ENCODE measurements around the gene ST6GALNAC4. TPM values are rescaled to one million over a fixed set of nuclear protein-coding genes. Genes with fewer than 3 reads are reported as not detected.

Gene ST6GALNAC4
- total and polyA plus RNA-seq, 10 of the 15 experiments (the other 5 are each of a cell fraction or from before 2014, with no cell fraction given) = 4.2 to 63.2 (median 35.2) TPM

- no peak for TF ChIP-seq EZH2 (IDR thresholded peaks at IDR 0.05; ENCODE audit: borderline replicate concordance, control insufficient read depth, low read depth, low read length)
These were observed 49.1 kb upstream of the ST6GALNAC4 start (continued) for GRCh38 chr9:127965953-127966352.

- ChIA-PET POLR2A (interaction anchor here (0.6 kb wide), 1 partner anchor 1025 kb away, joined by 6 read pairs; no protein-coding TSS in a partner anchor), CTCF (interaction anchor here (0.6 to 1.1 kb wide), 2 partner anchors 16 to 21 kb away, joined by 3 read pairs; no protein-coding TSS in a partner anchor), SMC1A (ENCODE audit: uncharacterized antibody, unreplicated experiment) (no interaction called here), RAD21 (ENCODE audit: unreplicated experiment) (no interaction called here)
- no peak overlapping the region for H3K4me2 ChIP-seq (ENCODE audit: control insufficient read depth, insufficient read depth)
- H3K4me3 ChIP-seq = no peak overlapping the region
- ATAC-seq = no peak
- 76% methylated on average over 19 of the region's 19 CpGs for WGBS (ENCODE audit: insufficient coverage, insufficient replicate concordance, low lambda C conversion rate, missing lambda C conversion rate)
- peaks cover 0 to 2% of the 10 kb centered on the region in 2 experiments; a peak in 3 of 4 replicates for H3K36me3 ChIP-seq (ENCODE audit: control insufficient read depth in 2 of 2, insufficient read depth in 2 of 2, low read length in 1 of 2)
- no peak overlapping the region for H2AFZ ChIP-seq (ENCODE audit: control insufficient read depth, low read depth, low read length)
- no peak for FAIRE-seq
- intact Hi-C loops (cut with micrococcal nuclease; ENCODE audit: unreplicated experiment) = no loop called here
- H3K27ac ChIP-seq (ENCODE audit: control insufficient read depth, insufficient read depth) = no peak overlapping the region
- in situ Hi-C loops (cut with MboI) = loop anchor here (10.0 kb wide), 1 partner anchor 71 kb away; no protein-coding TSS in a partner anchor
- no peaks in the 10 kb centered on the region for H3K27me3 ChIP-seq (replicated peaks in 1 of 2; ENCODE audit: control insufficient read depth in 2 of 2, insufficient read depth in 2 of 2, low read length in 1 of 2)
- no peaks in the 10 kb centered on the region for H3K9me3 ChIP-seq (replicated peaks; ENCODE audit: control insufficient read depth, insufficient read depth, low read length)
- peaks cover 10% of the 10 kb centered on the region for H3K79me2 ChIP-seq (ENCODE audit: control insufficient read depth, insufficient read depth, low read length)
- no TSS peak for BruUV-seq (replicated peaks)
- TF ChIP-seq NFIC (IDR thresholded peaks at IDR 0.05; ENCODE audit: low read depth, low read length) = no peak
- no peak for TF ChIP-seq NR2C1 (IDR thresholded peaks at IDR 0.05)
- no peak for TF ChIP-seq TARDBP (IDR thresholded peaks at IDR 0.05; ENCODE audit: borderline replicate concordance)
- TF ChIP-seq KDM1A (IDR thresholded peaks at IDR 0.05; ENCODE audit: borderline replicate concordance) = no peak
- TF ChIP-seq RELA (IDR thresholded peaks at IDR 0.05; ENCODE audit: borderline replicate concordance, partially characterized antibody) = no peak
- no peak for TF ChIP-seq SIX5 (IDR thresholded peaks at IDR 0.05; ENCODE audit: low read depth, low read length, severe bottlenecking)
- TF ChIP-seq NFYB (IDR thresholded peaks at IDR 0.05; ENCODE audit: insufficient read depth, low read depth, low read length) = no peak
- TF ChIP-seq CHD4 (IDR thresholded peaks at IDR 0.05) = no peak
- no peak for TF ChIP-seq IRF4 (IDR thresholded peaks at IDR 0.05; ENCODE audit: low read depth, low read length)
- TF ChIP-seq NFXL1 (IDR thresholded peaks at IDR 0.05; ENCODE audit: borderline replicate concordance) = no peak
- no peak for TF ChIP-seq IRF3 (IDR thresholded peaks at IDR 0.05)
- no peak for TF ChIP-seq SMAD5 (IDR thresholded peaks at IDR 0.05; ENCODE audit: low read depth)
- no peak for TF ChIP-seq ATF2 (IDR thresholded peaks at IDR 0.05; ENCODE audit: low read length)
- TF ChIP-seq, protein P1, sequence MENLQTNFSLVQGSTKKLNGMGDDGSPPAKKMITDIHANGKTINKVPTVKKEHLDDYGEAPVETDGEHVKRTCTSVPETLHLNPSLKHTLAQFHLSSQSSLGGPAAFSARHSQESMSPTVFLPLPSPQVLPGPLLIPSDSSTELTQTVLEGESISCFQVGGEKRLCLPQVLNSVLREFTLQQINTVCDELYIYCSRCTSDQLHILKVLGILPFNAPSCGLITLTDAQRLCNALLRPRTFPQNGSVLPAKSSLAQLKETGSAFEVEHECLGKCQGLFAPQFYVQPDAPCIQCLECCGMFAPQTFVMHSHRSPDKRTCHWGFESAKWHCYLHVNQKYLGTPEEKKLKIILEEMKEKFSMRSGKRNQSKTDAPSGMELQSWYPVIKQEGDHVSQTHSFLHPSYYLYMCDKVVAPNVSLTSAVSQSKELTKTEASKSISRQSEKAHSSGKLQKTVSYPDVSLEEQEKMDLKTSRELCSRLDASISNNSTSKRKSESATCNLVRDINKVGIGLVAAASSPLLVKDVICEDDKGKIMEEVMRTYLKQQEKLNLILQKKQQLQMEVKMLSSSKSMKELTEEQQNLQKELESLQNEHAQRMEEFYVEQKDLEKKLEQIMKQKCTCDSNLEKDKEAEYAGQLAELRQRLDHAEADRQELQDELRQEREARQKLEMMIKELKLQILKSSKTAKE (IDR thresholded peaks at IDR 0.05; ENCODE audit: low read depth, poor library complexity, severe bottlenecking) = no peak
- TF ChIP-seq JUND (IDR thresholded peaks at IDR 0.05; ENCODE audit: low read depth, low read length) = no peak
- no peak for TF ChIP-seq RB1 (IDR thresholded peaks at IDR 0.05; ENCODE audit: borderline replicate concordance)
- TF ChIP-seq ZSCAN29 (IDR thresholded peaks at IDR 0.05) = no peak
- TF ChIP-seq ZBED1 (IDR thresholded peaks at IDR 0.05; ENCODE audit: borderline replicate concordance) = no peak
- no peak for TF ChIP-seq SMC3 (IDR thresholded peaks at IDR 0.05; ENCODE audit: borderline replicate concordance, low read length)
- no peak for DNase-seq (ENCODE audit: low read depth, low spot score)
- no peak overlapping the region for H3K9ac ChIP-seq (ENCODE audit: control insufficient read depth, insufficient read depth, low read length)
- peaks cover 20% of the 10 kb centered on the region for H3K4me1 ChIP-seq (ENCODE audit: control insufficient read depth, insufficient read depth, low read length)
- peaks cover 7% of the 10 kb centered on the region for H4K20me1 ChIP-seq (ENCODE audit: control insufficient read depth, insufficient read depth)
These were observed 46.7 kb upstream of the ST6GALNAC4 start for GRCh38 chr9:127963359-127964064.
